NCI-H345 treated with DMSO at 0.1 percent for 48 hours (cell line): ENCODE measurements around the gene CLDN1.

Experiments
- DNase-seq: peaks from one replicate; lab custom pipeline; 2025; ENCODE audit not compliant: unreplicated experiment; lab: John Stamatoyannopoulos, UW

Gene CLDN1

GRCh38 chr3:190336516-190337189, 14.4 kb upstream of the CLDN1 start:
- no peak for DNase-seq

GRCh38 chr3:190333961-190334360, 11.7 kb upstream of the CLDN1 start:
- no peak for DNase-seq

GRCh38 chr3:190330936-190331734, 8.9 kb upstream of the CLDN1 start:
- DNase-seq: no peak

- DNase-seq: no peak
Observed at GRCh38 chr3:190326930-190327329, 4.7 kb upstream of the CLDN1 start.

GRCh38 chr3:190326361-190326760, 4.1 kb upstream of the CLDN1 start:
- no peak for DNase-seq

- peak; percentile 17 for DNase-seq
Observed at GRCh38 chr3:190325923-190326322, 3.7 kb upstream of the CLDN1 start.

GRCh38 chr3:190323246-190323626, 990 bp upstream of the CLDN1 start:
- no peak for DNase-seq

- DNase-seq: no peak
Observed at GRCh38 chr3:190322604-190323245, 479 bp upstream of the CLDN1 start.

GRCh38 chr3:190320594-190321362, 1.5 kb downstream of the CLDN1 start:
- DNase-seq: no peak

GRCh38 chr3:190319660-190320059, 2.6 kb downstream of the CLDN1 start:
- DNase-seq: peak; percentile 45

- DNase-seq: no peak
Observed at GRCh38 chr3:190318666-190319065, 3.6 kb downstream of the CLDN1 start.

- DNase-seq: no peak
Observed at GRCh38 chr3:190314741-190315140, 7.5 kb downstream of the CLDN1 start.

GRCh38 chr3:190309414-190309813, 12.8 kb downstream of the CLDN1 start:
- no peak for DNase-seq

GRCh38 chr3:190308154-190308553, 14.1 kb downstream of the CLDN1 start:
- no peak for DNase-seq

- no peak for DNase-seq
Observed at GRCh38 chr3:190307164-190307545, 15.1 kb downstream of the CLDN1 start.

GRCh38 chr3:190306513-190307163, 15.6 kb downstream of the CLDN1 start:
- DNase-seq: peak; percentile 20

GRCh38 chr3:190306026-190306425, 16.2 kb downstream of the CLDN1 start:
- DNase-seq: no peak

- no peak for DNase-seq
Observed at GRCh38 chr3:190305406-190305805, 16.8 kb downstream of the CLDN1 start.

GRCh38 chr3:190303884-190304283, 18.4 kb downstream of the CLDN1 start:
- no peak for DNase-seq

- no peak for DNase-seq
Observed at GRCh38 chr3:190302212-190302867, 19.9 kb downstream of the CLDN1 start.
